Right ventricle myocardium superior (tissue), 1 donor: ENCODE data around the gene PRDM16. TPM values are rescaled to one million over a fixed set of nuclear protein-coding genes. Genes with fewer than 3 reads are reported as not detected.

Experiments
- ATAC-seq: fragments of 200-7000 bp; cut with Tn5 transposase; one replicate; pipeline ENCODE4 v1.9.1; 2020; ENCODE audit warnings: mild to moderate bottlenecking; ENCODE audit not compliant: poor library complexity
- DNase-seq: peaks from one replicate; pipeline ENCODE4 v3.0.0-alpha.2; 2020
- intact Hi-C: fragments of 100-400 bp; cut with DNase I; formaldehyde crosslinking; loops from one replicate; pipeline ENCODE4 v1.11.2; 2022
- total RNA-seq: library from RNA; stranded (reverse); fragmentation: NEBNext Ultra II Directional; extraction: Animal tissue kit (Norgen Biotek cat#: 25700); gene quantifications from one replicate; pipeline ENCODE4 v1.2.1, GENCODE V29; 2021
- donor health status: DM: no; HTN: yes; CAD: no; lungs with severe emphysema.

PRDM16 gene
- total RNA-seq, 1 donor from 2014 or later: 14.2 TPM

- ATAC-seq (no peak), DNase-seq (peak; percentile 28)
- intact Hi-C loops: no loop called here
Measured at GRCh38 chr1:3030663-3031381, 38.2 kb upstream of the PRDM16 start.

GRCh38 chr1:3031401-3032221, 37.4 kb upstream of the PRDM16 start:
- no peak for ATAC-seq
- intact Hi-C loops: no loop called here
- no peak for DNase-seq

GRCh38 chr1:3032371-3033039, 36.5 kb upstream of the PRDM16 start:
- no peak for DNase-seq
- intact Hi-C loops: no loop called here
- ATAC-seq: no peak

GRCh38 chr1:3033040-3033789, 35.8 kb upstream of the PRDM16 start:
- intact Hi-C loops: no loop called here
- no peak for DNase-seq
- ATAC-seq: no peak

- DNase-seq: no peak
- no peak for ATAC-seq
- intact Hi-C loops: no loop called here
Measured at GRCh38 chr1:3033790-3034090, 35.3 kb upstream of the PRDM16 start.

GRCh38 chr1:3034162-3034561, 34.8 kb upstream of the PRDM16 start:
- intact Hi-C loops: no loop called here
- no peak for ATAC-seq
- no peak for DNase-seq

GRCh38 chr1:3034728-3035562, 34.1 kb upstream of the PRDM16 start:
- DNase-seq: no peak
- no peak for ATAC-seq
- intact Hi-C loops: no loop called here

- intact Hi-C loops: no loop called here
- DNase-seq (peak; percentile 24), ATAC-seq (no peak)
Measured at GRCh38 chr1:3035563-3036446, 33.2 kb upstream of the PRDM16 start.

GRCh38 chr1:3036447-3037280, 32.3 kb upstream of the PRDM16 start:
- ATAC-seq: no peak
- intact Hi-C loops: no loop called here
- DNase-seq: peak; percentile 28

- ATAC-seq (no peak), DNase-seq (peak; percentile 36)
- intact Hi-C loops: no loop called here
Measured at GRCh38 chr1:3037281-3038040, 31.5 kb upstream of the PRDM16 start.

GRCh38 chr1:3038113-3038551, 30.9 kb upstream of the PRDM16 start:
- intact Hi-C loops: no loop called here
- ATAC-seq: no peak
- peak; percentile 29 for DNase-seq

- ATAC-seq (no peak), DNase-seq (peak; percentile 30)
- intact Hi-C loops: no loop called here
Measured at GRCh38 chr1:3038571-3039181, 30.3 kb upstream of the PRDM16 start.

GRCh38 chr1:3040004-3040403, 29.0 kb upstream of the PRDM16 start:
- DNase-seq: no peak
- ATAC-seq: no peak
- intact Hi-C loops: no loop called here

GRCh38 chr1:3042481-3042880, 26.5 kb upstream of the PRDM16 start:
- no peak for ATAC-seq
- intact Hi-C loops: no loop called here
- DNase-seq: no peak

GRCh38 chr1:3049164-3049563, 19.8 kb upstream of the PRDM16 start:
- intact Hi-C loops: no loop called here
- DNase-seq: no peak
- no peak for ATAC-seq
